CD4-positive, alpha-beta T cell treated with Interleukin-17A for 4 hours (primary cell): ENCODE measurements around the gene GOLGA8G.
"Not testable (repeated sequence)": the region's sequence is repeated elsewhere in the genome, so short reads cannot be mapped to it uniquely, and the experiment has no call there.

Source experiments
- DNase-seq: peaks from one replicate; pipeline ENCODE4 v3.0.0-alpha.2; 2020; ENCODE audit warnings: mixed read lengths

Gene GOLGA8G

GRCh38 chr15:28532954-28533353 is at the start of gene GOLGA8G:
Gene GOLGA8G, minus strand, starts transcription at chr15:28532971. Its CDS starts 62 bp downstream, at chr15:28532909.
- DNase-seq, result not testable (repeated sequence)

- not testable (repeated sequence) for DNase-seq
These were observed 40.6 kb upstream of the GOLGA8G start for GRCh38 chr15:28573351-28573750.

GRCh38 chr15:28553268-28553667 is 20.5 kb upstream of the GOLGA8G start, which contains the start of gene GOLGA6L25:
Gene GOLGA6L25, plus strand, starts transcription at chr15:28553568. Its CDS starts 61 bp downstream, at chr15:28553629.
- DNase-seq, result not testable (repeated sequence)

GRCh38 chr15:28515208-28515607 is 17.6 kb downstream of the GOLGA8G start:
- DNase-seq, result not testable (repeated sequence)

GRCh38 chr15:28514128-28514527 is 18.6 kb downstream of the GOLGA8G start:
- DNase-seq, result not testable (repeated sequence)

GRCh38 chr15:28508217-28508889 is 24.4 kb downstream of the GOLGA8G start:
- DNase-seq, result not testable (repeated sequence)

GRCh38 chr15:28481340-28481739 is 51.4 kb downstream of the GOLGA8G start:
- not testable (repeated sequence) for DNase-seq
